ENCODE results near the gene CCL22.

The CCL22 gene

GRCh38 chr16:57405097-57405496 lies 46.5 kb downstream of the CCL22 start:
- Histone ChIP-seq H3K4me3 (ENCODE audit: low read depth in 1 of 2, low read length in 2 of 2) (no peak overlapping the region), H3K79me2 (ENCODE audit: insufficient read depth, low read length) (no peaks in the 10 kb centered on the region), H3K4me1 (ENCODE audit: insufficient read depth, low read length) (no peaks in the 10 kb centered on the region), H3K9ac (ENCODE audit: low read depth, low read length) (no peak overlapping the region), H4K20me1 (ENCODE audit: insufficient read depth, low read length) (no peaks in the 10 kb centered on the region), H3K27me3 (ENCODE audit: insufficient read depth, low read length, poor library complexity) (no peaks in the 10 kb centered on the region), H3K9me3 (ENCODE audit: insufficient read depth, low read length, severe bottlenecking) (no peaks in the 10 kb centered on the region), H3K4me2 (ENCODE audit: insufficient read depth, low read length) (no peak overlapping the region), H2AFZ (ENCODE audit: low read depth, low read length) (no peak overlapping the region), H3K27ac (ENCODE audit: low read length) (no peak overlapping the region), H3K36me3 (ENCODE audit: insufficient read depth, low read length) (no peaks in the 10 kb centered on the region)
- no peak for TF ChIP-seq EZH2 (IDR thresholded peaks at IDR 0.05; ENCODE audit: borderline replicate concordance, low read depth, low read length, severe bottlenecking)
- TF ChIP-seq, protein P1, sequence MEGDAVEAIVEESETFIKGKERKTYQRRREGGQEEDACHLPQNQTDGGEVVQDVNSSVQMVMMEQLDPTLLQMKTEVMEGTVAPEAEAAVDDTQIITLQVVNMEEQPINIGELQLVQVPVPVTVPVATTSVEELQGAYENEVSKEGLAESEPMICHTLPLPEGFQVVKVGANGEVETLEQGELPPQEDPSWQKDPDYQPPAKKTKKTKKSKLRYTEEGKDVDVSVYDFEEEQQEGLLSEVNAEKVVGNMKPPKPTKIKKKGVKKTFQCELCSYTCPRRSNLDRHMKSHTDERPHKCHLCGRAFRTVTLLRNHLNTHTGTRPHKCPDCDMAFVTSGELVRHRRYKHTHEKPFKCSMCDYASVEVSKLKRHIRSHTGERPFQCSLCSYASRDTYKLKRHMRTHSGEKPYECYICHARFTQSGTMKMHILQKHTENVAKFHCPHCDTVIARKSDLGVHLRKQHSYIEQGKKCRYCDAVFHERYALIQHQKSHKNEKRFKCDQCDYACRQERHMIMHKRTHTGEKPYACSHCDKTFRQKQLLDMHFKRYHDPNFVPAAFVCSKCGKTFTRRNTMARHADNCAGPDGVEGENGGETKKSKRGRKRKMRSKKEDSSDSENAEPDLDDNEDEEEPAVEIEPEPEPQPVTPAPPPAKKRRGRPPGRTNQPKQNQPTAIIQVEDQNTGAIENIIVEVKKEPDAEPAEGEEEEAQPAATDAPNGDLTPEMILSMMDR (IDR thresholded peaks at IDR 0.05; ENCODE audit: borderline replicate concordance, extremely low read depth, low read length, poor library complexity, severe bottlenecking) = no peak
- DNase-seq = no peak
- ATAC-seq (ENCODE audit: insufficient read depth, low read depth) = no peak

GRCh38 chr16:57406881-57407280 lies 48.3 kb downstream of the CCL22 start:
- Histone ChIP-seq H3K4me2 (ENCODE audit: insufficient read depth, low read length) (no peak overlapping the region), H3K4me1 (ENCODE audit: insufficient read depth, low read length) (no peaks in the 10 kb centered on the region), H3K9ac (ENCODE audit: low read depth, low read length) (no peak overlapping the region), H3K27me3 (ENCODE audit: insufficient read depth, low read length, poor library complexity) (no peaks in the 10 kb centered on the region), H4K20me1 (ENCODE audit: insufficient read depth, low read length) (no peaks in the 10 kb centered on the region), H3K36me3 (ENCODE audit: insufficient read depth, low read length) (no peaks in the 10 kb centered on the region), H2AFZ (ENCODE audit: low read depth, low read length) (no peak overlapping the region), H3K27ac (ENCODE audit: low read length) (no peak overlapping the region), H3K9me3 (ENCODE audit: insufficient read depth, low read length, severe bottlenecking) (no peaks in the 10 kb centered on the region), H3K4me3 (ENCODE audit: low read depth in 1 of 2, low read length in 2 of 2) (no peak overlapping the region), H3K79me2 (ENCODE audit: insufficient read depth, low read length) (no peaks in the 10 kb centered on the region)
- DNase-seq = no peak
- no peak for TF ChIP-seq EZH2 (IDR thresholded peaks at IDR 0.05; ENCODE audit: borderline replicate concordance, low read depth, low read length, severe bottlenecking)
- TF ChIP-seq, protein P1 (IDR thresholded peaks at IDR 0.05; ENCODE audit: borderline replicate concordance, extremely low read depth, low read length, poor library complexity, severe bottlenecking) = no peak
- no peak for ATAC-seq (ENCODE audit: insufficient read depth, low read depth)

DNA sequence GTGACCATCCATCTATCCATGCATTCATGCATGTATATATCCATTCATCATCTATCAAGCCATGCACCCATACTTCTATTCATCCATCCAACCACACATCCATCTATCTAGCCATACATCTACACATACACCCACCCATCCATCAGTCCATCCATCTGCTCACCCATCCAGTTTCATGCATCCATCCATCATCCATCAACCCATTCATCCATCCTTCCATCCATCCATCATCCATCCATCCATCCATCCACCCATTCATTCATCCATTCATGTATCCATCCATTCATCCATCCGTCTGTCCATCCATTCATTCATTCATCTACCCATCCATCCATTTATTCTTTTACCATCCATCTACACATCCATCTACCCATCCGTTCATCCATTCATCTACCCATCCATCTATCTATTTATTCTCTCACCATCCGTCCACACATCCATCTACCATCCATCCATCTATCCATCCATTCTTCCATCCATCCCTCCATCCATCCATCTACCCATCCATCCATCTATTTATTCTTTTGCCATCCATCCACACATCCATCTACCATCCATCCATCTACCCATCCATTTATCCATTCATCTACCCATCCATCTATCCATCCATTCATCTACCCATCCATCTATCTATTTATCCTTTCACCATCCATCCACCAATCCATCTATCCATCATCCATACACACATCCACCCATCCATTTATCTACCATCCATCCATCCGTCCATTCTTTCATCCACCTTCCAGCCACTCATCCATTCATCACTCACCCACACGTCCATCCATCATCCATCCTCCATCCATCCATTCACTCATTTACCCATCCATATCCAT lies 49.2 kb downstream of the CCL22 start:
- no peaks in the 10 kb centered on the region for H3K27me3 ChIP-seq (ENCODE audit: insufficient read depth, low read length, poor library complexity)
- no peak overlapping the region for H3K27ac ChIP-seq (ENCODE audit: low read length)
- no peak overlapping the region for H3K4me2 ChIP-seq (ENCODE audit: insufficient read depth, low read length)
- no peaks in the 10 kb centered on the region for H4K20me1 ChIP-seq (ENCODE audit: insufficient read depth, low read length)
- H3K4me3 ChIP-seq (ENCODE audit: low read depth in 1 of 2, low read length in 2 of 2) = no peak overlapping the region
- no peak overlapping the region for H2AFZ ChIP-seq (ENCODE audit: low read depth, low read length)
- no peaks in the 10 kb centered on the region for H3K79me2 ChIP-seq (ENCODE audit: insufficient read depth, low read length)
- no peaks in the 10 kb centered on the region for H3K9me3 ChIP-seq (ENCODE audit: insufficient read depth, low read length, severe bottlenecking)
- ATAC-seq (ENCODE audit: insufficient read depth, low read depth) (no peak), DNase-seq (no peak)
- TF ChIP-seq, protein P1 (IDR thresholded peaks at IDR 0.05; ENCODE audit: borderline replicate concordance, extremely low read depth, low read length, poor library complexity, severe bottlenecking) = no peak
- no peak for TF ChIP-seq EZH2 (IDR thresholded peaks at IDR 0.05; ENCODE audit: borderline replicate concordance, low read depth, low read length, severe bottlenecking)
- H3K4me1 ChIP-seq (ENCODE audit: insufficient read depth, low read length) = no peaks in the 10 kb centered on the region
- H3K36me3 ChIP-seq (ENCODE audit: insufficient read depth, low read length) = no peaks in the 10 kb centered on the region
- H3K9ac ChIP-seq (ENCODE audit: low read depth, low read length) = no peak overlapping the region
